ENCODE results near the gene FAM222A.

The FAM222A gene

GRCh38 chr12:109792992-109793391 is 79.4 kb downstream of the FAM222A start:
- H3K27me3 ChIP-seq (replicated peaks; ENCODE audit: insufficient read depth, low read length): peaks cover 4% of the 10 kb centered on the region; the same call in 1 of the 2 replicates

GRCh38 chr12:109793411-109793810 is 79.8 kb downstream of the FAM222A start:
- Histone ChIP-seq H3K9me3 (replicated peaks; ENCODE audit: insufficient read depth, low read length) (no peaks in the 10 kb centered on the region), H3K9ac (ENCODE audit: low read length) (no peak overlapping the region), H3K27me3 (replicated peaks; ENCODE audit: insufficient read depth, low read length) (peaks cover 4% of the 10 kb centered on the region; the same call in 1 of the 2 replicates), H3K4me3 (ENCODE audit: low read length) (no peak overlapping the region), H3K27ac (ENCODE audit: low read length) (no peak overlapping the region), H3F3A (ENCODE audit: insufficient read depth, low read length) (no peaks in the 10 kb centered on the region), H3K36me3 (replicated peaks; ENCODE audit: insufficient read depth, low read length) (no peaks in the 10 kb centered on the region), H2AFZ (ENCODE audit: low read length) (no peak overlapping the region), H3K9me2 (replicated peaks; ENCODE audit: insufficient read depth, low read length) (no peaks in the 10 kb centered on the region), H3K4me1 (ENCODE audit: low read length) (no peaks in the 10 kb centered on the region), H3K79me2 (ENCODE audit: low read length) (no peaks in the 10 kb centered on the region), H4K20me1 (ENCODE audit: insufficient read depth, low read length) (no peaks in the 10 kb centered on the region), H3K4me2 (ENCODE audit: low read depth, low read length) (no peak overlapping the region)
- DNase-seq: no peak
- TF ChIP-seq EZH2phosphoT487 (IDR thresholded peaks at IDR 0.05; ENCODE audit: low read length) (no peak), CTCF (IDR thresholded peaks at IDR 0.05; ENCODE audit: low read length) (no peak), EZH2 (optimal IDR thresholded peaks at IDR 0.05; ENCODE audit: low read depth, low read length) (no peak)

More at GRCh38 chr12:109792992-109793391, 79.4 kb downstream of the FAM222A start:
- Histone ChIP-seq H3K4me1 (ENCODE audit: low read length) (no peaks in the 10 kb centered on the region), H3K79me2 (ENCODE audit: low read length) (no peaks in the 10 kb centered on the region), H3K9me3 (replicated peaks; ENCODE audit: insufficient read depth, low read length) (no peaks in the 10 kb centered on the region), H3K9me2 (replicated peaks; ENCODE audit: insufficient read depth, low read length) (no peaks in the 10 kb centered on the region), H3K36me3 (replicated peaks; ENCODE audit: insufficient read depth, low read length) (no peaks in the 10 kb centered on the region), H3K9ac (ENCODE audit: low read length) (no peak overlapping the region), H3K4me2 (ENCODE audit: low read depth, low read length) (no peak overlapping the region), H4K20me1 (ENCODE audit: insufficient read depth, low read length) (no peaks in the 10 kb centered on the region), H3K27ac (ENCODE audit: low read length) (no peak overlapping the region), H2AFZ (ENCODE audit: low read length) (no peak overlapping the region), H3F3A (ENCODE audit: insufficient read depth, low read length) (no peaks in the 10 kb centered on the region), H3K4me3 (ENCODE audit: low read length) (no peak overlapping the region)
- DNase-seq: no peak
- no peak for TF ChIP-seq CTCF (IDR thresholded peaks at IDR 0.05; ENCODE audit: low read length)
- TF ChIP-seq EZH2phosphoT487 (IDR thresholded peaks at IDR 0.05; ENCODE audit: low read length): no peak
- TF ChIP-seq EZH2 (optimal IDR thresholded peaks at IDR 0.05; ENCODE audit: low read depth, low read length): no peak

GRCh38 chr12:109793826-109794501 is 80.3 kb downstream of the FAM222A start:
- Histone ChIP-seq H3K9me3 (replicated peaks; ENCODE audit: insufficient read depth, low read length) (no peaks in the 10 kb centered on the region), H3K4me2 (ENCODE audit: low read depth, low read length) (no peak overlapping the region), H3K9me2 (replicated peaks; ENCODE audit: insufficient read depth, low read length) (no peaks in the 10 kb centered on the region), H4K20me1 (ENCODE audit: insufficient read depth, low read length) (no peaks in the 10 kb centered on the region), H3K4me1 (ENCODE audit: low read length) (no peaks in the 10 kb centered on the region), H3K79me2 (ENCODE audit: low read length) (no peaks in the 10 kb centered on the region), H3K9ac (ENCODE audit: low read length) (no peak overlapping the region), H3K27ac (ENCODE audit: low read length) (no peak overlapping the region), H3K36me3 (replicated peaks; ENCODE audit: insufficient read depth, low read length) (no peaks in the 10 kb centered on the region), H2AFZ (ENCODE audit: low read length) (no peak overlapping the region), H3F3A (ENCODE audit: insufficient read depth, low read length) (no peaks in the 10 kb centered on the region), H3K4me3 (ENCODE audit: low read length) (no peak overlapping the region), H3K27me3 (replicated peaks; ENCODE audit: insufficient read depth, low read length) (peaks cover 4% of the 10 kb centered on the region; the same call in 1 of the 2 replicates)
- no peak for DNase-seq
- TF ChIP-seq EZH2phosphoT487 (IDR thresholded peaks at IDR 0.05; ENCODE audit: low read length): no peak
- no peak for TF ChIP-seq CTCF (IDR thresholded peaks at IDR 0.05; ENCODE audit: low read length)
- TF ChIP-seq EZH2 (optimal IDR thresholded peaks at IDR 0.05; ENCODE audit: low read depth, low read length): no peak

Measured in MM.1S (cell line).